Adipocyte (in vitro differentiated cells): ENCODE results near the gene PRPF8.
"Not testable (repeated sequence)": the region's sequence is repeated elsewhere in the genome, so short reads cannot be mapped to it uniquely, and the experiment has no call there.

Source experiments
- DNase-seq: peaks from one replicate; pipeline ENCODE4 v3.0.0-alpha.2; 2015; ENCODE audit warnings: low read depth
- H3K27me3 ChIP-seq: replicated peaks from 2 replicates; pipeline ENCODE4 v1.7.0; 2013; ENCODE audit warnings: mild to moderate bottlenecking, low read length, moderate library complexity; ENCODE audit not compliant: control insufficient read depth, insufficient read depth
- H3K36me3 ChIP-seq: 2 replicates; pipeline ENCODE4 v1.7.0; 2013; ENCODE audit warnings: low read length, mild to moderate bottlenecking, moderate library complexity; ENCODE audit not compliant: control insufficient read depth, insufficient read depth, severe bottlenecking
- H3K4me1 ChIP-seq: 2 replicates; pipeline ENCODE4 v1.7.0; 2013; ENCODE audit warnings: mild to moderate bottlenecking, low read length, moderate library complexity; ENCODE audit not compliant: control insufficient read depth, insufficient read depth
- H3K4me3 ChIP-seq: 2 replicates; pipeline ENCODE4 v1.7.0; 2013; ENCODE audit warnings: mild to moderate bottlenecking, low read length, moderate library complexity
- H3K9ac ChIP-seq: 2 replicates; pipeline ENCODE4 v1.7.0; 2013; ENCODE audit warnings: mild to moderate bottlenecking, low read length, moderate library complexity
- H3K9me3 ChIP-seq: 2 replicates; pipeline ENCODE4 v1.7.0; 2013; ENCODE audit warnings: mild to moderate bottlenecking, low read length, moderate library complexity; ENCODE audit not compliant: control insufficient read depth

The PRPF8 gene

GRCh38 chr17:1676401-1676800 is 8.3 kb downstream of the PRPF8 start:
- no peak for DNase-seq
- Histone ChIP-seq H3K36me3 (peaks cover 97% of the 10 kb centered on the region), H3K9me3 (no peaks in the 10 kb centered on the region)

GRCh38 chr17:1673041-1673785 is 11.5 kb downstream of the PRPF8 start:
- Histone ChIP-seq H3K36me3 (peaks cover 87% of the 10 kb centered on the region), H3K9ac (no peak overlapping the region), H3K9me3 (no peaks in the 10 kb centered on the region), H3K4me1 (peaks cover 18% of the 10 kb centered on the region), H3K4me3 (no peak overlapping the region), H3K27me3 (no peaks in the 10 kb centered on the region)
- DNase-seq, result no peak

More at GRCh38 chr17:1676401-1676800, 8.3 kb downstream of the PRPF8 start:
- Histone ChIP-seq H3K9ac (no peak overlapping the region), H3K27me3 (no peaks in the 10 kb centered on the region), H3K4me1 (no peaks in the 10 kb centered on the region), H3K4me3 (no peak overlapping the region)

GRCh38 chr17:1663934-1664333 is 20.7 kb downstream of the PRPF8 start:
- not testable (repeated sequence) for H3K9me3 ChIP-seq, H3K4me3 ChIP-seq, DNase-seq, H3K27me3 ChIP-seq, H3K9ac ChIP-seq
- Histone ChIP-seq H3K4me1 (peaks cover 27% of the 10 kb centered on the region), H3K36me3 (peaks cover 75% of the 10 kb centered on the region)

GRCh38 chr17:1661045-1661444 is 23.6 kb downstream of the PRPF8 start:
- Histone ChIP-seq H3K4me3 (no peak overlapping the region), H3K36me3 (peaks cover 89% of the 10 kb centered on the region), H3K9ac (no peak overlapping the region), H3K9me3 (no peaks in the 10 kb centered on the region), H3K4me1 (peaks cover under 1% of the 10 kb centered on the region), H3K27me3 (no peaks in the 10 kb centered on the region)
- DNase-seq, result no peak

GRCh38 chr17:1658100-1658499 is 26.6 kb downstream of the PRPF8 start:
- no peaks in the 10 kb centered on the region for H3K4me1 ChIP-seq
- H3K9ac ChIP-seq, result no peak overlapping the region
- peaks cover 89% of the 10 kb centered on the region for H3K36me3 ChIP-seq
- H3K27me3 ChIP-seq, result no peaks in the 10 kb centered on the region
- H3K9me3 ChIP-seq, result no peaks in the 10 kb centered on the region
- H3K4me3 ChIP-seq, result no peak overlapping the region
- no peak for DNase-seq

- H3K4me1 ChIP-seq, result peaks cover 11% of the 10 kb centered on the region
- no peak for DNase-seq
- peaks cover 79% of the 10 kb centered on the region for H3K36me3 ChIP-seq
- H3K4me3 ChIP-seq, result no peak overlapping the region
- H3K9ac ChIP-seq, result no peak overlapping the region
- no peaks in the 10 kb centered on the region for H3K9me3 ChIP-seq
- H3K27me3 ChIP-seq, result no peaks in the 10 kb centered on the region
These were observed 30.9 kb downstream of the PRPF8 start for GRCh38 chr17:1653735-1654134.

GRCh38 chr17:1652794-1653193 is 31.9 kb downstream of the PRPF8 start:
- DNase-seq, H3K27me3 ChIP-seq, H3K9me3 ChIP-seq, H3K9ac ChIP-seq, H3K4me3 ChIP-seq: not testable (repeated sequence)
- peaks cover 70% of the 10 kb centered on the region for H3K36me3 ChIP-seq
- H3K4me1 ChIP-seq, result peaks cover 18% of the 10 kb centered on the region

- Histone ChIP-seq H3K9ac (no peak overlapping the region), H3K4me3 (no peak overlapping the region), H3K27me3 (no peaks in the 10 kb centered on the region), H3K9me3 (no peaks in the 10 kb centered on the region), H3K36me3 (peaks cover 68% of the 10 kb centered on the region), H3K4me1 (peaks cover 23% of the 10 kb centered on the region)
- no peak for DNase-seq
These were observed 33.2 kb downstream of the PRPF8 start for GRCh38 chr17:1651559-1651844.

GRCh38 chr17:1650731-1651558 is 33.7 kb downstream of the PRPF8 start:
- Histone ChIP-seq H3K27me3 (no peaks in the 10 kb centered on the region), H3K9me3 (no peaks in the 10 kb centered on the region), H3K4me3 (no peak overlapping the region), H3K36me3 (peaks cover 68% of the 10 kb centered on the region), H3K4me1 (peaks cover 23% of the 10 kb centered on the region), H3K9ac (peak overlapping the region; percentile 91)
- no peak for DNase-seq

GRCh38 chr17:1649844-1650501 is 34.7 kb downstream of the PRPF8 start, which contains the start of gene RILP:
Gene RILP (minus strand): TSS chr17:1649866. CDS start chr17:1649804, 62 bp downstream.
- no peaks in the 10 kb centered on the region for H3K27me3 ChIP-seq
- no peak for DNase-seq
- peak within 1 kb of the TSS; percentile 82 for H3K4me3 ChIP-seq
- peaks cover 65% of the 10 kb centered on the region for H3K36me3 ChIP-seq
- H3K9ac ChIP-seq, result peak within 1 kb of the TSS; percentile 91
- H3K9me3 ChIP-seq, result no peaks in the 10 kb centered on the region
- H3K4me1 ChIP-seq, result peaks cover 23% of the 10 kb centered on the region
